Heart left ventricle (tissue), 16 donors: Measurements from ENCODE around the gene TECPR2. TPM values are rescaled to one million over a fixed set of nuclear protein-coding genes. Genes with fewer than 3 reads are reported as not detected.

Experiments
- ATAC-seq, 4 donors: fragments of 200-7000 bp; cut with Tn5 transposase; one replicate each; pipeline ENCODE4 v1.9.1; 2020 to 2022; ENCODE audit warnings: moderate library complexity in 4 of 4, mild to moderate bottlenecking in 3 of 4, moderate number of reproducible peaks in 1 of 4
- DNase-seq, 5 donors: peaks; one replicate each; pipeline ENCODE4 v3.0.0-alpha.2; 2020
- H3K27ac ChIP-seq, 12 donors: fragments of 200-600 bp; sonication (generic) in 4 of 12; one replicate each; pipeline versions ENCODE4 v1.5.0 to v1.8.0; 2016 to 2022; ENCODE audit warnings: mild to moderate bottlenecking in 2 of 12
- H3K27me3 ChIP-seq, 9 donors: fragments of 200-600 bp; sonication (generic) in 2 of 9; one replicate each; pipeline versions ENCODE4 v1.5.1 to v1.8.0; 2016 to 2022; ENCODE audit warnings: mild to moderate bottlenecking in 3 of 9
- H3K36me3 ChIP-seq, 9 donors: fragments of 200-600 bp; sonication (generic) in 2 of 9; one replicate each; pipeline versions ENCODE4 v1.5.0 to v1.8.0; 2018 to 2022; ENCODE audit warnings: mild to moderate bottlenecking in 2 of 9
- H3K4me1 ChIP-seq, 12 donors: fragments of 200-600 bp; sonication (generic) in 4 of 12; one replicate each; pipeline versions ENCODE4 v1.5.0 to v1.8.0; 2016 to 2022; ENCODE audit warnings: mild to moderate bottlenecking in 3 of 12
- H3K4me3 ChIP-seq, 12 donors: fragments of 200-600 bp; sonication (generic) in 4 of 12; one replicate each; pipeline versions ENCODE4 v1.5.0 to v1.8.0; 2017 to 2022; ENCODE audit warnings: mild to moderate bottlenecking in 9 of 12, moderate library complexity in 4 of 12
- H3K9me3 ChIP-seq, 12 donors: fragments of 200-600 bp; sonication (generic) in 4 of 12; one replicate each; pipeline versions ENCODE4 v1.5.0 to v1.8.0; 2016 to 2022; ENCODE audit warnings: mild to moderate bottlenecking in 1 of 12
- POLR2A ChIP-seq, 2 donors: fragments of 450-650 bp; IDR thresholded peaks; one replicate each; pipeline ENCODE4 v1.6.1; 2017; ENCODE audit warnings: antibody characterized with exemption in 2 of 2, mild to moderate bottlenecking in 2 of 2, moderate library complexity in 2 of 2
- WGBS, 4 donors: extraction: QIAGEN DNeasy Blood & Tissue Kit in 2 of 4; methylation state at CpG; one replicate each; pipeline versions ENCODE4 v1.1.5 to v1.1.7; 2013 to 2018; 5-methylcytosine and 5-hydroxymethylcytosine counted together
- intact Hi-C, 10 donors: fragments of 100-400 bp; cut with DNase I; formaldehyde crosslinking; loops; one replicate each; pipeline versions ENCODE4 v1.11.1 to v1.14.2; 2022
- polyA plus RNA-seq, 2 donors: library from polyadenylated mRNA; stranded (reverse); fragments of 200-250 nt; gene quantifications; one replicate each; pipeline ENCODE4 v1.2.3, GENCODE V29; 2013
- total RNA-seq, 9 donors: library from RNA; depleted of rRNA in 2 of 9; stranded (reverse); fragments of >200 nt in 2 of 9; fragmentation: NEBNext Ultra II Directional in 3 of 9; extraction: Animal tissue kit (Norgen Biotek cat#: 25700) in 3 of 9; gene quantifications; one replicate each; pipeline versions ENCODE4 v1.1.0 to v1.2.4, GENCODE V29; 2016 to 2023
- TF ChIP-seq, protein P1 (sequence below), 12 donors: fragments of 200-600 bp; sonication (generic) in 4 of 12; IDR thresholded peaks; one replicate each; pipeline versions ENCODE4 v1.5.0 to v1.8.0; 2018 to 2022; ENCODE audit warnings: antibody characterized with exemption in 12 of 12, mild to moderate bottlenecking in 5 of 12
- donor health status: ischemic (EF 13 %, LVEDD 7.1; RV severe dilation, severe dysfunction).
- donor health status: healthy with polysubstance abuse.
- donor health status: DM: no; HTN: yes; CAD: no.
- donor health status: DM: no; HTN: no; CAD: no.
- donor health status: ischemic (EF 25% LVEDD 6.9; RV normal size, moderate dysfunction).
- donor health status: ischemic (EF 25% LVEDD 5.7; RV mildly dilated, moderate dysfunction).
- donor health status: healthy.
- donor health status: DM: yes; HTN: yes; CAD: no.
- donor health status: ischemic (EF 35%, LVEDD 5.7; RV mildly dilated, moderate dysfunction).
- donor health status: nonischemic (EF 11% LVEDD 7.7; RV severe dilation, severe dysfunction).
- donor health status: DM: yes; HTN: yes; CAD: no.
- donor health status: PGD.
- donor health status: ischemic (EF 29% LVEDD 5.4; RV normal size, mild dysfunction).
- donor health status: nonischemic (EF 23%, LVEDD 6.1; RV moderate dilation, normal function).

TECPR2 gene
- total and polyA plus RNA-seq, 11 donors = 9.9 to 30.6 (median 22.3) TPM

DNA sequence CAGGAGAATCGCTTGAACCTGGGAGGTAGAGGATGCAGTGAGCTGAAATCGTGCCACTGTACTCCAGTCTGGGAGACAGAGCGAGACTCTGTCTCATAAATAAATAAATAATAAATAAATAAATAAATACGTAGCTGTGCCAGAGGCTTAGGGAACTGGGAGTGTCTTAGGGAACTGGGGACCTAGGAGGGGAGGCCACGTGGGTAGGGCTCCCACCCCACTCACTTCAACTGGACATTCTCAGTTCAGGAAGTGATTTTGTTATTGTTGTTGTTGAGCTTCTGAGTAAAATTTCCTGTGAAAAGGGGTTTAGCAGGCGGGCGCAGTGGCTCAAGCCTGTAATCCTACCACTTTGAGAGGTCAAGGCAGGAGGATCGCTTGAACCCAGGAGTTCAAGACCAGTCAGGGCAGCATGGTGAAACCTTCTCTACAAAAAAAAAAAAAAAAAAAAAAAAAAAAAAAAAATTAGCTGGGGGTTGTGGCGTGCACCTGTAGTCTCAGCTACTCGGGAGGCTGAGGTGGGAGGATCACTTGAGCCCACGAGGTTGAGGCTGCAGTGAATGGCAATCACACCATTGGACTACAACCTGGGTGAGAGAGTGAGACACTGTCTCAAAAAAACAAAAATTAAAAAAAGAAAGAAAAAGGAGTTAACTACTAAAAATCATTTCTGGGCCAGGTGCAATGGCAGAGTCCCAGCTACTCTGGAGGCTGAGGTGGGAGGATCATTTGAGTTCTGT lies 165.9 kb downstream of the TECPR2 start:
- DNase-seq (peak in 1 of 5 donors; percentile 15), ATAC-seq (no peak)
- no peak overlapping the region for H3K4me3 ChIP-seq
- intact Hi-C loops = loop anchor here in 9 of 10 donors (5.0 to 10.0 kb wide), 8 partner anchors 59 to 386 kb away; partner anchors contain the start of gene RCOR1 (in 3 of the 9)
- peaks cover 0 to 21% (median 8%) of the 10 kb centered on the region in 12 donors for H3K4me1 ChIP-seq
- no peak overlapping the region for H3K27ac ChIP-seq
- H3K9me3 ChIP-seq = no peaks in the 10 kb centered on the region
- WGBS, 4 donors = 79 to 84% (median 81%) methylated on average over 11 of the region's 11 CpGs
- H3K27me3 ChIP-seq = no peaks in the 10 kb centered on the region
- H3K36me3 ChIP-seq = no peaks in the 10 kb centered on the region
- no peak for TF ChIP-seq POLR2A (IDR thresholded peaks at IDR 0.05)
- TF ChIP-seq, protein P1, sequence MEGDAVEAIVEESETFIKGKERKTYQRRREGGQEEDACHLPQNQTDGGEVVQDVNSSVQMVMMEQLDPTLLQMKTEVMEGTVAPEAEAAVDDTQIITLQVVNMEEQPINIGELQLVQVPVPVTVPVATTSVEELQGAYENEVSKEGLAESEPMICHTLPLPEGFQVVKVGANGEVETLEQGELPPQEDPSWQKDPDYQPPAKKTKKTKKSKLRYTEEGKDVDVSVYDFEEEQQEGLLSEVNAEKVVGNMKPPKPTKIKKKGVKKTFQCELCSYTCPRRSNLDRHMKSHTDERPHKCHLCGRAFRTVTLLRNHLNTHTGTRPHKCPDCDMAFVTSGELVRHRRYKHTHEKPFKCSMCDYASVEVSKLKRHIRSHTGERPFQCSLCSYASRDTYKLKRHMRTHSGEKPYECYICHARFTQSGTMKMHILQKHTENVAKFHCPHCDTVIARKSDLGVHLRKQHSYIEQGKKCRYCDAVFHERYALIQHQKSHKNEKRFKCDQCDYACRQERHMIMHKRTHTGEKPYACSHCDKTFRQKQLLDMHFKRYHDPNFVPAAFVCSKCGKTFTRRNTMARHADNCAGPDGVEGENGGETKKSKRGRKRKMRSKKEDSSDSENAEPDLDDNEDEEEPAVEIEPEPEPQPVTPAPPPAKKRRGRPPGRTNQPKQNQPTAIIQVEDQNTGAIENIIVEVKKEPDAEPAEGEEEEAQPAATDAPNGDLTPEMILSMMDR (IDR thresholded peaks at IDR 0.05) = no peak

- H3K36me3 ChIP-seq = no peaks in the 10 kb centered on the region
- DNase-seq = peak in 1 of 5 donors; percentile 11
- no peak for ATAC-seq
- no peaks in the 10 kb centered on the region for H3K27me3 ChIP-seq
- WGBS, 4 donors = 75 to 80% (median 78%) methylated on average over 13 of the region's 13 CpGs
- intact Hi-C loops = no loop called here
- H3K9me3 ChIP-seq = no peaks in the 10 kb centered on the region
- H3K4me3 ChIP-seq = no peak overlapping the region
- no peak overlapping the region for H3K27ac ChIP-seq
- peaks cover 0 to under 1% (median 0%) of the 10 kb centered on the region in 12 donors for H3K4me1 ChIP-seq
- no peak for TF ChIP-seq POLR2A (IDR thresholded peaks at IDR 0.05)
- TF ChIP-seq, protein P1 (IDR thresholded peaks at IDR 0.05) = no peak
These were observed 168.2 kb downstream of the TECPR2 start for GRCh38 chr14:102530828-102531478.

DNA sequence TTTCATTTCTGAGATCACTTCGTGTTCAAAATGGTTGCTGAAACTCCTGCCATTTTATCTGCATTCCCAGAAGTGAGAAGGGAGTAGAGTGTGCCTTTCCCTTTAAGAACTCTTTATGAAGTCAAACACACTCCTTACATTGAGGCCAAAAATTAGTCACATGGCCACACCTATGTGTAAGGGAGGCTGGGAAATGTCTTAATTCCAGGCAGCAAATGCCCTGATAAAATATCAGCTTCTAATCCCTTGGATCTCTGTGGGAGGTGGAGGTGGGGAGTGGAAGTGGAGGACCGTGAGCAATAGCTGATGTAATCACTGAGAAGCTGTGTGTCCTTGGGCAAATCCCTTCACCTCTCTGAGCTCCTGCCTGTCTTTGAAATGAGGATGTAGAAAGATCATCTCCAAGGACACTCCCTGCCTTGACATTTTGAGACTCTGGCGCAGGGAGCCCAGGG lies 169.5 kb downstream of the TECPR2 start:
- no peak for ATAC-seq
- Histone ChIP-seq H3K36me3 (no peaks in the 10 kb centered on the region), H3K27me3 (no peaks in the 10 kb centered on the region), H3K4me3 (no peak overlapping the region), H3K4me1 (no peaks in the 10 kb centered on the region), H3K27ac (no peak overlapping the region), H3K9me3 (no peaks in the 10 kb centered on the region)
- 80 to 84% (median 82%) methylated on average over 3 of the region's 3 CpGs for WGBS, 4 donors
- intact Hi-C loops = no loop called here
- TF ChIP-seq, protein P1 (IDR thresholded peaks at IDR 0.05) = no peak
- TF ChIP-seq POLR2A (IDR thresholded peaks at IDR 0.05) = no peak
- no peak for DNase-seq

- ATAC-seq (peak in 1 of 4 donors; percentile 9), DNase-seq (no peak)
- no peak overlapping the region for H3K4me3 ChIP-seq
- peaks cover 0 to 4% (median 0%) of the 10 kb centered on the region in 9 donors for H3K27me3 ChIP-seq
- intact Hi-C loops = no loop called here
- no peak overlapping the region for H3K27ac ChIP-seq
- H3K36me3 ChIP-seq = no peaks in the 10 kb centered on the region
- TF ChIP-seq, protein P1 (IDR thresholded peaks at IDR 0.05) = no peak
- TF ChIP-seq POLR2A (IDR thresholded peaks at IDR 0.05) = no peak
- H3K9me3 ChIP-seq = no peaks in the 10 kb centered on the region
- peaks cover 0 to 19% (median 8%) of the 10 kb centered on the region in 12 donors for H3K4me1 ChIP-seq
- 77 to 84% (median 80%) methylated on average over 14 to 15 of the region's 15 CpGs for WGBS, 4 donors
These were observed 175.3 kb downstream of the TECPR2 start for GRCh38 chr14:102537981-102538601.
